Limb (tissue), 2 donors: ENCODE data around the gene DAB2IP.

Experiments
- DNase-seq, 2 donors: peaks; one replicate each; pipeline ENCODE4 v3.0.0-alpha.2; 2016; ENCODE audit errors: extremely low spot score in 2 of 2

DAB2IP gene

DNA sequence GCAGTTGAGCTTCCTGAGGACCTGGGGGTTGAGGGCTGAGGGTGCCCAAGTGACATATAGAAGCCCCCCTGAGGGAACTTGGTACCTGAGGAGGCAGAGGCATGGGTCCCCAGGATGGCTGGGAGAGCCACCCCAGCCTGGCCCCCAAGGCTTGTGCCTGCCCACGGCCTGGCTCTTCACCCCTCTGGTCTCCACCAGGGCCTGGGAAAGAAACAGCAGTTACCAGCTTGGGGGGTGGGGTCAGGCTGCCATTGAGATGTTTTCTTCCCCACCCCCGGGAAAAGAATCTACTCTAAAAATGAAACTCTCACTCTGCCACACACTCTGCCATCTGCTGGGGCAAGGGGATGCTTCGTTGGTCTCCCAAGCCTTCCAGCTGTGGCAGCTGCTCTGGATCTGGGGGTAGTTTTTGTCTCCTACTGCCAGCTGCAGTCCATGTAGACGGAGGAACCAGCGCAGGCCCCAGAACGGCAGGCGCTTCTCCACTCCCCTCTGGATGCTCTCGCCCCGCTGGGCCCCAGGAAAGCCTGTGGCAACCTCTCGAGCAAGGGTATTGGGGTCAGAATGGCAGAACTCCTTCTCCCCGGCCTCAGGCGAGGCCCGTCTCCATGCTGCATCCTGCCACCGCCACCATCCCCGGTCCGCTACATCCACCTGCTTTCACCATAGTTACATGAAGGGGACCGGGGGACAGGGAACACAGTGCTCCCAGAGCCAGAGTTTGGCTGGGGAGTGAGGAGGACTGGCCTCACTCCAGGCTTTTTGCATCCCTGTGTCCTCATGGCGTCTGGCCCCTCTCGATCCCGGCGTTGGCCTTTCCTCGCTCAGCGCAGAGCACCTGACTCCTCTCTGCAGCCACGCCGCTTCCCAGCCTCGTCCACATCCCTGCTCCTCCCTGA, 123.5 kb downstream of the DAB2IP start:
- no peak for DNase-seq

GRCh38 chr9:121776001-121776738, 124.7 kb downstream of the DAB2IP start:
- no peak for DNase-seq

- DNase-seq: no peak
Observed at GRCh38 chr9:121776739-121777637, 125.6 kb downstream of the DAB2IP start.

- DNase-seq: no peak
Observed at GRCh38 chr9:121778252-121779225, 127.1 kb downstream of the DAB2IP start.

DNA sequence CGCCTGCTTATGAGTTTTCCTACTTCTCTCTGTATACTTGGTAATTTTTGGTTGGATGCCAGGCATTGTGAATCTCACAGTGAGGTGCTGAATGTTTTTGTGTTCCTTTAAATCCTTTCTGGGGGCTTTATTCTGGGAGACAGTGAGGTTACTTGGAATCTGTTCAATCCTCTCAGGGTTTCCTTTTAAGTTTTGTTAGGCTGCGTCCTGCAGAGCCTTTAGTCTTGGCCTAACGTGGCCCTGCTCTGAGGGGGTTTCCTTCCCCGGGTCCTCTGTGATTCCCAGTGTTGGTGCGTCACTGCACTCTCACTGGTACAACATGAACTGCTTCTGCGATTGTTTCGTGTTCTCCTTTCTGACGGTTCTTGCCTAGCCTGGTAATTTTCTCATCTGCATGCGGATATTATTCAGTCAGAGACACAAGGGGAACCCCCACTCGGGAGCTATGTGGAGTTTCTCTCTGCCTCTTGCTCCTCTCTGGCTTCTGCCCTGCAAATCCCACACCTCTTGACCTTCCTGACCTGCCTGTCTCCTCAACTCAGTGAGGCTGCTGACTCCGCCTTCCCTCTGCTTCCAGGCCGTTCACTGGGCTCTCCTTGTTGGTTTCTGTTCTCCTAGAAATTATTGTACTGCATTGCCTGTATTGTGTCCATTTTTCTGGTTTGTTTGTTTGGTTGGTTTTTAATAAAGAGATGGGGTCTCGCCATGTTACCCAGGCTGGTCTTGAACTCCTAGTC, 128.1 kb downstream of the DAB2IP start:
- peak in 1 of 2 donors; percentile 33 for DNase-seq

DNA sequence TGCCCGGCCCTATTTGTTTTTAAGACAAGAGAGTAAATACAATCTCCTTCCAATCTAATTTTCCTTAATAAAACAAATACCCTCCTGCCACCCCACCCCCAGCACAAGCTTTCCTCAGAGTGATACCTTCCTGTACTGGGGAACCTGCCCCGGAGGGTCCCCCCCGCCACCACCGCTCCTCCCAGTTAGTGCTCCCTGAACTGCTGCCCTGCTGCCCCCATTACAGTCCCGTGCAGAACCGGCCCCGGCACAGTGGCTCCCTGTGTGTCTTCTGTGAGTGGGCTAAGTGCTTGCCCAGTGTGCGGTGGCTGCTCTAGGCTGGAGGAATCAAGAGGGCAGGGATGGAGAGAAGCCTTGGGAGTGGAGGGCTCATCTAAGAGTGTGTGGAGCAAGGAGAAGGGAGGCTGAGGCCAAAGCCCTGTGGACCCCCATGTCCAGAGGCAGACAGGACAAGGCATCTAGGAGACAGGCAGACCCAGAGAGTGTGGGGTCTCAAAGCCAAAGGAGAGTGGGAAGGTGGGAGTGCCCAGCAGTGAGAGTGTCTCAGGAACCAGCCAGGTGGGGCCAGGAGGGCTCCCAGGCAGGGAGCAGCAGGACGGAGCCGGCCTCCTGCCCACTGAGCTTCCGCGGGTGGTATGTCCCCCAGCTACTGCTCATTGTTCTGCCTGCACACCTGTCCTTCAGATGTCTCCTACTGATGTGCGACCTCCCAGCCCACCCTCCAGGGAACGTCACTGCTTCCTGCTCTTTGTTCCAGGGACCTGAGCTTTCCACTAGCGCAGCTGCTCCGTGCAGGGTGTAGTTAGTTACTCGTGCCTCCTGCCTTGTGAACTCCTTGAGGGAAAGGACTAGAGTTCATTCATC, 129.0 kb downstream of the DAB2IP start:
- peak in 1 of 2 donors; percentile 16 for DNase-seq

GRCh38 chr9:121781145-121781548, 129.7 kb downstream of the DAB2IP start:
- DNase-seq: peak in 1 of 2 donors; percentile 22

- DNase-seq: peak in 1 of 2 donors; percentile 21
Observed at GRCh38 chr9:121781701-121782464, 130.4 kb downstream of the DAB2IP start.

GRCh38 chr9:121782514-121783110, 131.2 kb downstream of the DAB2IP start:
- DNase-seq: peak in 1 of 2 donors; percentile 29

GRCh38 chr9:121783111-121783510, 131.7 kb downstream of the DAB2IP start:
- no peak for DNase-seq

- DNase-seq: peak; percentile 36 to 67
Observed at GRCh38 chr9:121783521-121784507, 132.4 kb downstream of the DAB2IP start.

- peak in 1 of 2 donors; percentile 30 for DNase-seq
Observed at GRCh38 chr9:121784731-121785411, 133.4 kb downstream of the DAB2IP start.

DNA sequence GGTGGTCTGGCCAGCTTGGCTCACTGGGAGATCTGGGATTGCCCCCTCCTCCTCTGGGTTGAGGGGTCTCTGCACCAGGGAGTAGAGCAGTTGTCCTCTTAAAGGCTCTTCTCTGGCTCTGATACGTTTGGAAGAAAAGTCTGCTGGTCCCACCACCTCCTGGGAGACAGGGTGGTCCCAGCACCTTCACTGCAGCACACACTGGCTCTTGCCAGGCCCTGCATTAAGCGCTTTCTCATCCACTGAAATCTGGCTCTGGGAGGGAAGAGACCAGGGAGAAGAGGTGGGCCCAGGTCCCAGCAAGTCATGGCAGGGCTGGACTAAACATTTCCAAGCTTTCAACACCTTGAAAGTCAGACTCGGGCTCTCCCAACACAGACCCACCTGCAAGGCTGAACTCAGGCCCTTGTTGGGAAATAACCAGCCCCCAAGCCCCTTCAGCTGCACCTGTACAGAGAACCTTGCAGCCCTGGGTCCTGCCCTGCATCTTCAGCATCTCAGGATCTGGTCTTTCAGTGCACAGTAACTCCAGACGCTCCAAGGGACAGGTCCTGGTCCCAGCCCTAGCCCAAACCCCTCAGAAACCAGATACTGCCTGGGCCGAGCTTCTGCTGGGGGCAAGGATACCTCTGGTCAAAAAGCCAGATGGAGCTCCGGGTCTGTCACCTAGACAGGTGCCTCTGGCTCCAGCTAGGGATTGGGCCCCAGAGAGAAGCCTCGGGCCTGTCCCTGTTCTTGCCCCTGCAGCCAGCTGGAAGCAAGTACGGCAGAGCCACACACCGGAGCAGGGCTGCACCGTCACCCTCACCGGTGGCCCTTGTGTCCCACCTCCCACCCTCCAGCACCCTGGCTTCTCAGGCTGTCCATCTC, 134.5 kb downstream of the DAB2IP start:
- DNase-seq: peak in 1 of 2 donors; percentile 27

GRCh38 chr9:121786543-121786948, 135.1 kb downstream of the DAB2IP start:
- DNase-seq: peak in 1 of 2 donors; percentile 20
